SIG-M5 treated with dmso at 0.1 percent for 504 hours (cell line): Measurements from ENCODE around the gene PSTPIP1.

Experiments
- DNase-seq: peaks from one replicate; lab custom pipeline; 2025; ENCODE audit not compliant: unreplicated experiment; lab: John Stamatoyannopoulos, UW

PSTPIP1 gene

DNA sequence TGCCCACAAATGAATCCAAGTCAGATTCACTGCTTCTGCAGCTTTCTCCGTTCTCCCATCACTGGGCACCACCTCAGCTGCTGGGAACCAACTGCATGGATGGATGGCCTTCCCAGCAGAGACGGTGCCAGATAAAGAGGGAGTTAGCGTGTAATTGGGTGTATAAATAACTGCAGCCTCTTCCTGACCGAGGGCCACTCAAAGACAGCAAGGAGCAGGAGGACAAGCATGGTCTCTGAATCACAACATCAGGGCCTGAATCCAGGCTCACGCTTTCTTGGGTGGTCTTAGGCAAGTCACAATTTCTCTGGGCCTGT lies 44.2 kb downstream of the PSTPIP1 start:
- no peak for DNase-seq

GRCh38 chr15:77039848-77040247 lies 44.9 kb downstream of the PSTPIP1 start:
- DNase-seq, result no peak

- DNase-seq, result no peak
Measured at GRCh38 chr15:77040673-77041072, 45.7 kb downstream of the PSTPIP1 start.

DNA sequence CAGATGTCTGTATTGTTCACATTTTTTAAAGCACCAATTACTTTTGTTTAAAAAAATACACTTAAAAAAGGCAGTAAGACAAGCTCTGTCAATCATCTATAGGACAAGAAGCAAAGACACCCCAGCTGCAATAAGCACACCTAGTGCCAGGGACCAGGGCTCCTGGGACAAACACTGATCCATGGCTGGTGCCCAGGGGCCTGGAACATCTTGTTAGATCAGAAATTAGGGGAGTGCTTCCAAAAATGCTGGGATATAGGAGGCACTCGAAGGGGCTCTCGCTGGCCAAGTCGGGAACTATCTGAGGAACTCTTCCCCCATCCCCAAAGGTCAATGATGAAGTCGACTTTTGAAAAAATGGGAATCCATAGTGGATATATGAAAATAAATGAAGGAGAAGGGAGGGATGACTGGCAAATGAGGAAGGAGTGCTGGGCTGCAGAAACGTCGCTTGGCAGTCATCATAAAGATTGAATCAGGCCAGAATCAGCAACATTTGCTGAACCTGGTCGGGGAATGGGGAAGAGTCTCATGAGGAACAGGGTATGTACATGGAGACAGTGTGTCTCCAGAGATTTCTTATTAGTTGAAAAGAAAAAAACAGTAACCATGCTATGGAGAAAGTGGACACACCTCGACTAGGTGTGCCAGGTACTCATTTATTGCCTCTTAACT lies 47.5 kb downstream of the PSTPIP1 start:
- no peak for DNase-seq

DNA sequence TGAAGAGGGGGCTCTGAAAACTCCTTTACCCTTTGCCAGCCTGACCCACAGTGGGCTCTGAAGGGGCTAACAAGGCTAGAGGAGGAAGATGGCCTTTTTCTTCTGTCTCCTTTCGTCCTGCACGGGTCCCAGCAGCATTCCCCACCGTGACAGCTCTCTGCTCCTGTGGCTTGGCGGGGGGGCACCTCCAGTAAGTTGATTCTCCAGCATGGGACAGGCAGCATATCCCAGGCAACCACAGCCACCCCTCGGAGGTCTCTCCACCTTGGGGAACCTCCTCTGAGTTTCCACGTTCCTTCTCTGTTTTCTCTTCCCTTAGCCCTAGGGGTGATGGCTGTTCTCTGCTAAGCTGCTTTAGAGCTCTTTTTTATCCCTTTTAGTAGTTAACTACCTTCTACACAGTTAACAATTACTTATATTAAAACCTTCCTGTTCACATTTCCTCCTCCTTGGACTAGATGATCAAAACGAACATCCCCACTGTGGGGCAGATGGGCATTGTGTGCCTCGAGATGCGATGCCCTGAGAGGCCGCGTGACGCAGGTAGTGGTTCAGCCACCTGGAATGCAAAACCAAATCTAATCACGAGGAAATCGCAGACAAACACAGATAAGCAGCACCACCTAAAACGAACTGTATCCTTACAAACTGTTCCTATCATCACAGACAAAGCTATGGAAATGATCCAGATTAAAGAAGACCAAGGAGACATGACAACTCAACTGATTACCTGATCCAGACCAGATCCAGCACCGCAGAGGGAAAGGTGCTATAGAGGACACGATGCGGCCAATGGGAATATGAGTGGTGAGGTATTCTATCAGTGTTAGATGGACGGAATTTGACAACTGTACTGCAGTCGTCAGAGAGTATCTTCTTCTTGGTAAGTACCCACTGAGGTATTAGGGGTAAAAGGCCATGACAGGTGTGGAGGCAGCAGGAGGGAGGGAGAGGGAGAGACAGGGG lies 48.3 kb downstream of the PSTPIP1 start:
- DNase-seq, result no peak

DNA sequence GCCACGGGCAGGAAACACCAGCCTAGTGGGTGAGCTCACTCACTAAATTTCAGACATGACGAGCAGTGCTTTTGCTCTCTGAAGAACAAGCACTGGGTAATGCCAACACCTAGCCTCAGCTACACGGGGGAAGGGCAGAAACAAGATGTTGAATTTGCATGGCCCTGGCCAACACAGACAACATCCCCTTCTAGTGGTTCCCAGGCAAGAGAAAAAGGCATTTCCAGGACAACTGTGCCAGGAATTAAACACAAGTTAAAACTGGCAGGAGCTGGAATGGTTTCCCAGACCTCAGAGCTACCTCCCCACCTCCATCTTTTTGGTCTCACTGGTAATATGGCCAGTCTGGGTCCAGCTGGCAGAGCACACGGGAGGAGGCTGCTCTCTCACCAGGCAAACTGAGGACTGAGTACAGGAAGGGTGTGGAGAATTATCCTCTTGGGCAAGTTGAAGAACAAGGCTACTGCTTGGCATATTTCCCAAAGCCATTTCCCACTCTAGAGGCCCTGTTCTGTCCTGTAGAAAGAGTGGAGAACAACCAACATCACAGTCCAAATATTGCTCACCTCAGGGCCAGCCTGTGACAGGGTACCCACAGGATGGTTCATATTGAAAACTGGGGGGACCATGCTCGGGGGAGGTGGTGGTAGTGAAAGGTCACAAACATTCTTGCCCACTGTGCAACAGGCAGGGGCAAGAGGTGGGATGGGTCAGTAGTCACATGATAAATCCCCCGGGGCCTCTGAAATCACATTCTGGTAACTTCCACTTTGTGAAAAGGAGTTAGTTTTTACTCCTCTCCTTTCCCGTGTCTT lies 49.5 kb downstream of the PSTPIP1 start:
- DNase-seq, result no peak

DNA sequence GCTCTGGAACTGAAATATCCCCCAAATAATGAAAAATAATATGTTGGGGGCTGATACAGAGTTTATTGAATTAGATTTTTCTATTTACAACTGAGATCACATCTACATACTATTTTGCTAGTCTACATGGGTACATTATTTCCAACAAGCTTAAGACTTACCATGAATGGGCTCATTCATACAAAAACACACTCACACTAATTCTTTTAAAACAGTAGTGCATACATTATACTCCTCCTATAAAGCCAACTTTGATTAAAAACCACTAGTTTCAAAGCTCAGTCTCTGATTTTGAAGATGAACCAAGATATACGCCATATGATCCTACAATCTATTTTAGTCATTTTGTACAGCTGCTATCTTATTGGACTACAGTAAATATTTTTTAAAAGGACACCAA lies 51.1 kb downstream of the PSTPIP1 start:
- DNase-seq, result no peak

- DNase-seq, result no peak
Measured at GRCh38 chr15:77046704-77047412, 51.9 kb downstream of the PSTPIP1 start.

GRCh38 chr15:77048135-77048876 lies 53.4 kb downstream of the PSTPIP1 start:
- DNase-seq, result no peak

- DNase-seq, result no peak
Measured at GRCh38 chr15:77052556-77052955, 57.6 kb downstream of the PSTPIP1 start.

GRCh38 chr15:77053709-77054108 lies 58.8 kb downstream of the PSTPIP1 start:
- DNase-seq, result no peak

DNA sequence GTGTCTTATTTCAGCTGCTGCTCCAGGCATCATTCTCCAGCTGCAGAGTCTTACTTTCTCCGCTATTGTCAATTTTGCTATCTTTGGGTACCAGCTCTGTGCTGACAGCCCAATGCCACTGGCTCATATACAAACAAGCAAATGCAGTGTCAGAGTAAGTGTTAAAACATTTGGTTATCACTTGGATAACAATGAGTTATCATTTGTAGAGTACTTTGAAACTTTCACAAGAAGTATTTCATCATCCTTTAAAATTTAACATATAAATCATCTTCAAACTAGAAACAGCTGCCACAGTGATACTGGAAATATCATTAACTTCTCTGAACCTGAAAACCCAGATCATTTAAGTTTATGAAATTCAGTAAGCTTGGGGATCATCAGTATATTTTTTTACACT lies 62.1 kb downstream of the PSTPIP1 start:
- DNase-seq, result no peak

DNA sequence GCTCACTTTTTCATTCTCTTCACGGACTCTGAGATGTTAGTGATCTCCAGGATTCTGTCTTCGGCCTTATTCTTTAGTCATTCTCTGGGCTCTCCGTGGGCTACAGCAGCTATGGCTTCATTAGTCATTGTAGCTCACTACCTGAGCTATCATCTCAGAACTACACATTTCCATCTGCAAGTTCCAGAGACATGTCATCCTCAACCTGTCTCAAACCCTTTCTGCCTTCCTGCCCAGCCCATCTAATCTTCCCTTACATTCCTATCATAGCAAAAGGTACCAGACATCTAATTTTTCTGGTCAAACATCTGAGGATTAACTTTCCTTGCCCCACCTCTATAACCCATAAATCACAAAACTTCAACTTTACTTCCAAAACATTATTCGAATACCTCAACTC lies 62.8 kb downstream of the PSTPIP1 start:
- DNase-seq, result no peak

GRCh38 chr15:77058468-77058867 lies 63.5 kb downstream of the PSTPIP1 start:
- no peak for DNase-seq

DNA sequence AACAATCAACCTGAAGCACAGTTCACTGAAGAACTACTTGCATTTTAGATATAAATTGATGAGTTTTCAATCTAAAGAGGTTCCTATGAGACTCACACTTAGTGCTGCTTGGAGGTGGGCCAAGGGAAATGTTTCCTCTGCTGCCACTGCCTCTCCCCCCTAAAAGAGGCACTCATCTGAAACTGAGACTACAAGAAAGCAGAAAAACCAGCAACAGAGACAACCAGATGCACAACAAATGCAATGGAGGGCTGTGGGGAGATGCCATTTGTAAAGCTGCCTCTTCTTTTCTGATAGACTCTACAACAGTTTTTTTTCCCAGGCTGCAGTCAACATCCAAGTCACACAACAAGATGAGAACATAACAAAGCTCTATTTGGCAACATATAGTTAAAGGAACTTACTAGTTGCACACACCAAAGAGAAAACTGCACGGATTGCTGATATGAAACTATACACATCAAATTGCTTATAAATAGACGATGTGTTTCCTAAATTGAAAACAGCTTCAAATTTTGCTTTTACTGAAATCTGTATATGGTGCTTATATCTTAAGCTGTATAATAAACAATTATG lies 64.9 kb downstream of the PSTPIP1 start:
- DNase-seq, result no peak

GRCh38 chr15:77060546-77060945 lies 65.6 kb downstream of the PSTPIP1 start:
- no peak for DNase-seq

DNA sequence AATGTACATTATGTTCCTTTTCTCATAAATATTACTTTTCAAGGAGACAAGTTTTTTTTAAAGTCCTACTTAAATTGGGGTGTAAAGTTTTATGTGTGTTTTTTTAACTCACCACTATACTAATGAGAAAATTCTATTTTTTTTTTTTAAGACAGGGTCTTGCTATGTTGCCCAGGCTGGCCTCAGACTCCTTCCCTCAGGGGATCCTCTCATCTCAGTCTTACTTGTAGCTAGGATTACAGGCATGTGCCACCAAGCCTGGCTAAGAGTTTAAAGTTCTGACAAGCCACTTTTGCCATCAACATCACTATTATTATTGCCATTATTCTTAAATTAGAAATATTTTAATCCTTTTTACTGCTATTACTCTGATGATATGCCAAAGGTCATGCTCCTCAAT lies 68.3 kb downstream of the PSTPIP1 start:
- no peak for DNase-seq

DNA sequence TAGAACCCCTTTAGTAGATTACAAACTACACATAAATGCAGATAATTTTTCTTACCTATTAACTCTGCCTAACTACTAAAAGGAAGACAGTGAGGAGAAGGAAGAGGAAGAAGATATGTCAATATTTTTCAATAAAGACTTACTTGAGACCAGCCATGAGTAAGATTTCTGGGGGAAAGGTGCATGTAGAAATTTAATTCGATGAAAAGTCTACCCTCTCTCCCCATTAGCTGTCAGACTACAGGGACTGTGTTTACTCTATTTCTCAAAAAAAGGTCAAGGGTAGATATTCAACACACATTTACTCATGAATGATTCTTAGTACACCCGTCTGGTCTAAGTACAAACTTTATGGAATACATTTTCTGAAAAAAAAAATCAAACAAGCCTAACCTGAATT lies 69.1 kb downstream of the PSTPIP1 start:
- DNase-seq, result no peak

DNA sequence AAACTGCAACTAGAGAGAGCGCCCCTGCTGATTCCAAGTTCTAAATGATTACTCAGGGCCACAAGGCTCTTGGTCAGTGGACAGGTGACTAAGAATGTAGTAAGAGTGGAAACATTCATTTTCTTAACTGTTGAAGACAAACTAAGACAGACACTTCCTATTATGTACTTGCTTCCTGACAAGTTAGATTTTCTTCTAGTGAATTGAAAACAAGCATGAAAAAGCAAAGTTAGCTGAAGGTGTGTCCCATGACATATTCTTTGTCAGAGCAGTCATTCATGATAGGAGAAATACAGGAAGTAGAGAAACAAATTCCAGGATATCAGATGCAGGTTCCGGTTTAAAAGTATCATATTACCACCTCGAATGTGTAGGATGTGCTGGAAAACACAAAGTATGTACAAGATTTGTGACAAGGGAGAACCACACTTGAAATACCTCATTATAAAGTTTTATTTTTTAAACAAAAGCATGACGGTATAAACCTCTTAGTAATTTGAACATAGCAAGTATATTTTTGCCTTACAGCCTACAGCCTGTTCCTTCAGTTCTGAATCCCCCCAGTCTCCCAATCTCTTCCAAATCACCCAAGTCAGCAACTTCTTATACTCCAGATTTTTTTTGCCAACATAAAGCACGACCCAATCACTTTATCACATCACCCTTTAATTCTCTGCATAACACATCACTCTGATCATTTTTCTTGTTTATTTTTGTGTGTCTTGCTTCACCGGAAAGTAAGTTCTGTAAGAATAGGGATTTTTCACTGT lies 69.8 kb downstream of the PSTPIP1 start:
- no peak for DNase-seq
